AG04449 (cell line): ENCODE results near the gene IFT74.

Source experiments
- CTCF ChIA-PET: fragments of 350-600 bp; formaldehyde crosslinking; extraction: SDS; loops from one replicate; lab custom pipeline; 2021; ENCODE audit warnings: antibody characterized with exemption; lab: Yijun Ruan, JAX
- POLR2A ChIA-PET: fragments of 400-600, 350-600 bp; formaldehyde crosslinking; extraction: SDS; loops from one replicate; lab custom pipeline; 2020; ENCODE audit warnings: antibody characterized with exemption, inconsistent platforms; lab: Yijun Ruan, JAX
- DNase-seq: peaks from one replicate; pipeline ENCODE4 v3.0.0-alpha.2; 2010; ENCODE audit warnings: low read depth, low spot score
- H3K4me3 ChIP-seq: 2 replicates; pipeline ENCODE4 v1.5.1; 2011; ENCODE audit warnings: low read depth, mild to moderate bottlenecking, control low read depth, low read length
- CTCF ChIP-seq: IDR thresholded peaks from one replicate; pipeline ENCODE4 v1.5.1; 2011; ENCODE audit warnings: mild to moderate bottlenecking, moderate library complexity, low read length, control low read depth, inconsistent platforms; ENCODE audit not compliant: insufficient read depth; ENCODE audit errors: missing control alignments

Gene IFT74

GRCh38 chr9:27033815-27034403 is 77.7 kb downstream of the IFT74 start:
- ChIA-PET POLR2A (interaction anchor here (0.7 to 1.0 kb wide), 2 partner anchors 78 to 91 kb away, joined by 3 to 6 read pairs; no protein-coding TSS in a partner anchor), CTCF (interaction anchor here (0.8 to 5.3 kb wide), 10 partner anchors 9 to 299 kb away, joined by 3 to 101 read pairs (median 3); no protein-coding TSS in a partner anchor)
- peak; percentile 55 for TF ChIP-seq CTCF
- H3K4me3 ChIP-seq, result no peak overlapping the region
- DNase-seq, result no peak

- CTCF ChIA-PET, result interaction anchor here (0.9 to 3.2 kb wide), 5 partner anchors 13 to 239 kb away, joined by 3 to 13 read pairs (median 3); no protein-coding TSS in a partner anchor
- no peak for TF ChIP-seq CTCF
- H3K4me3 ChIP-seq, result no peak overlapping the region
- POLR2A ChIA-PET, result no interaction called here
- DNase-seq, result no peak
These were observed 81.3 kb downstream of the IFT74 start for GRCh38 chr9:27037499-27037898.

GRCh38 chr9:27041746-27042145 is 85.5 kb downstream of the IFT74 start:
- no peak for TF ChIP-seq CTCF
- CTCF ChIA-PET, result no interaction called here
- no peak overlapping the region for H3K4me3 ChIP-seq
- POLR2A ChIA-PET, result interaction anchor here (0.6 kb wide), 1 partner anchor 166 kb away, joined by 3 read pairs; no protein-coding TSS in a partner anchor
- no peak for DNase-seq

- H3K4me3 ChIP-seq, result no peak overlapping the region
- TF ChIP-seq CTCF, result no peak
- ChIA-PET POLR2A (no interaction called here), CTCF (interaction anchor here (0.8 kb wide), 1 partner anchor 8 kb away, joined by 3 read pairs; no protein-coding TSS in a partner anchor)
- no peak for DNase-seq
These were observed 86.3 kb downstream of the IFT74 start for GRCh38 chr9:27042476-27042875.

- no peak for DNase-seq
- CTCF ChIA-PET, result interaction anchor here (0.8 to 1.0 kb wide), 2 partner anchors 9 to 12 kb away, joined by 3 to 5 read pairs; no protein-coding TSS in a partner anchor
- H3K4me3 ChIP-seq, result no peak overlapping the region
- TF ChIP-seq CTCF, result no peak
- POLR2A ChIA-PET, result no interaction called here
These were observed 87.0 kb downstream of the IFT74 start for GRCh38 chr9:27043176-27043575.

- ChIA-PET CTCF (interaction anchor here (0.7 kb wide), 1 partner anchor 142 kb away, joined by 3 read pairs; no protein-coding TSS in a partner anchor), POLR2A (no interaction called here)
- TF ChIP-seq CTCF, result no peak
- no peak for DNase-seq
- no peak overlapping the region for H3K4me3 ChIP-seq
These were observed 90.9 kb downstream of the IFT74 start for GRCh38 chr9:27047136-27047535.
